ENCODE measurements around the gene TMEM204.

DNA sequence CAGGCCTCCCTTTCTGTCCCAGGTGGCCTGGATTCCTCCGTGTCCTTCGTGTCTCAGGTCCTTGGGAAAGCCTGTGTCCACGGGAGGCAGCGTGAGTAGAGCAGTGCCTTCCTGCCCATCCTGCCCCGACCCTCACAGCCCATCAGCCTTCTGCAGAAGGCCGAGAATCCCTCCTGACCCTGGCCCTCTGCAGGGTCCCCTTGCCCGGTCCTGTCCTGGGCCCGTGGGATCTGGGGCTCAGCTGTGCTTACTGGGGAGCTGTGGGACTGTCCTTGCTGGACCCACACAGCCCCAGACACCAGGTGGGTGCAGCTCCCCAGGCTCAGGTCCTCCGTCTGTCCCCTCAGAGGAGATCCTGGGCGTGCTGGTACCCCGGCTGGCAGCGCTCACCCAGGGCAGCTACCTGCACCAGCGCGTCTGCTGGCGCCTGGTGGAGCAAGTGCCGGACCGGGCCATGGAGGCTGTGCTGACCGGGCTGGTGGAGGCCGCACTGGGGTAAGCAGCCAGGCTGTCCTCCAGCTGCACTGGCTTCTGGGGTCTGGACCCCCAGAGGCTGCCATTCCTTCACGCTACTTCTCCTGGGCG, 36.4 kb upstream of the TMEM204 start:
- TF ChIP-seq, protein P1, sequence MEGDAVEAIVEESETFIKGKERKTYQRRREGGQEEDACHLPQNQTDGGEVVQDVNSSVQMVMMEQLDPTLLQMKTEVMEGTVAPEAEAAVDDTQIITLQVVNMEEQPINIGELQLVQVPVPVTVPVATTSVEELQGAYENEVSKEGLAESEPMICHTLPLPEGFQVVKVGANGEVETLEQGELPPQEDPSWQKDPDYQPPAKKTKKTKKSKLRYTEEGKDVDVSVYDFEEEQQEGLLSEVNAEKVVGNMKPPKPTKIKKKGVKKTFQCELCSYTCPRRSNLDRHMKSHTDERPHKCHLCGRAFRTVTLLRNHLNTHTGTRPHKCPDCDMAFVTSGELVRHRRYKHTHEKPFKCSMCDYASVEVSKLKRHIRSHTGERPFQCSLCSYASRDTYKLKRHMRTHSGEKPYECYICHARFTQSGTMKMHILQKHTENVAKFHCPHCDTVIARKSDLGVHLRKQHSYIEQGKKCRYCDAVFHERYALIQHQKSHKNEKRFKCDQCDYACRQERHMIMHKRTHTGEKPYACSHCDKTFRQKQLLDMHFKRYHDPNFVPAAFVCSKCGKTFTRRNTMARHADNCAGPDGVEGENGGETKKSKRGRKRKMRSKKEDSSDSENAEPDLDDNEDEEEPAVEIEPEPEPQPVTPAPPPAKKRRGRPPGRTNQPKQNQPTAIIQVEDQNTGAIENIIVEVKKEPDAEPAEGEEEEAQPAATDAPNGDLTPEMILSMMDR (conservative IDR thresholded peaks at IDR 0.05; ENCODE audit: low read depth, low read length): no peak
- TF ChIP-seq EZH2 (IDR thresholded peaks at IDR 0.05; ENCODE audit: borderline replicate concordance, low read depth, low read length, poor library complexity, severe bottlenecking): no peak
